Loucy (cell line): Measurements from ENCODE around the gene GLDN.
"Not testable (repeated sequence)": the region's sequence is repeated elsewhere in the genome, so short reads cannot be mapped to it uniquely, and the experiment has no call there.

Source experiments
- EZH2phosphoT487 ChIP-seq: fragments of 200-600 bp; IDR thresholded peaks from 2 replicates; pipeline ENCODE4 v1.6.1; 2018; ENCODE audit warnings: antibody characterized with exemption, mild to moderate bottlenecking, moderate library complexity, borderline replicate concordance
- TF ChIP-seq, protein P1 (sequence below): fragments of 200-600 bp; sonication (generic); conservative IDR thresholded peaks from 2 replicates; pipeline ENCODE4 v1.5.1; 2014; ENCODE audit warnings: mild to moderate bottlenecking, antibody characterized with exemption, low read length

GRCh38 chr15:51446029-51446744, 104.7 kb downstream of the GLDN start:
- TF ChIP-seq, protein P1, sequence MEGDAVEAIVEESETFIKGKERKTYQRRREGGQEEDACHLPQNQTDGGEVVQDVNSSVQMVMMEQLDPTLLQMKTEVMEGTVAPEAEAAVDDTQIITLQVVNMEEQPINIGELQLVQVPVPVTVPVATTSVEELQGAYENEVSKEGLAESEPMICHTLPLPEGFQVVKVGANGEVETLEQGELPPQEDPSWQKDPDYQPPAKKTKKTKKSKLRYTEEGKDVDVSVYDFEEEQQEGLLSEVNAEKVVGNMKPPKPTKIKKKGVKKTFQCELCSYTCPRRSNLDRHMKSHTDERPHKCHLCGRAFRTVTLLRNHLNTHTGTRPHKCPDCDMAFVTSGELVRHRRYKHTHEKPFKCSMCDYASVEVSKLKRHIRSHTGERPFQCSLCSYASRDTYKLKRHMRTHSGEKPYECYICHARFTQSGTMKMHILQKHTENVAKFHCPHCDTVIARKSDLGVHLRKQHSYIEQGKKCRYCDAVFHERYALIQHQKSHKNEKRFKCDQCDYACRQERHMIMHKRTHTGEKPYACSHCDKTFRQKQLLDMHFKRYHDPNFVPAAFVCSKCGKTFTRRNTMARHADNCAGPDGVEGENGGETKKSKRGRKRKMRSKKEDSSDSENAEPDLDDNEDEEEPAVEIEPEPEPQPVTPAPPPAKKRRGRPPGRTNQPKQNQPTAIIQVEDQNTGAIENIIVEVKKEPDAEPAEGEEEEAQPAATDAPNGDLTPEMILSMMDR, result not testable (repeated sequence)
- TF ChIP-seq EZH2phosphoT487, result not testable (repeated sequence)
